ENCODE data around the gene SPARCL1. TPM values are rescaled to one million over a fixed set of nuclear protein-coding genes. Genes with fewer than 3 reads are reported as not detected.

Gene SPARCL1
- total and polyA plus RNA-seq, 2 donors: 783 to 1,320 TPM

DNA sequence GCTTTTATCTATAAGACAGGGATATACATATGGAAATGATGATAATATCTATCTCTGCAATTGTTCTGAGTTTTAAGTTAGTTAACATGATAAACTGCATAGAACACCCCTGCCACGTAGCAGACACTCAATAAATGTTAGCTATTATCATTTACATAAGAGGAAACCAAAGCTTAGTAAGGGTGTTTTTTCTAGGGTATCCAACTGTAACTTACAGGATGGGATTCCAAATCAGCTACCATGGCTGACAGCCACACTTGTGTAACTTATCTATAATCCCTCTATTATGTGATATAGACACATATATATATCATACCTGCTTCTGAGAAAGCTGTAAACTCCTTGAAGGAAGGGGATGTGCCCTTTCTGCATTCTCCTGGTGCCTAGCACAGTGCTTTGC lies 1.1 kb upstream of the SPARCL1 start:
- 19% methylated on average over 1 of the region's 1 CpG for WGBS

DNA sequence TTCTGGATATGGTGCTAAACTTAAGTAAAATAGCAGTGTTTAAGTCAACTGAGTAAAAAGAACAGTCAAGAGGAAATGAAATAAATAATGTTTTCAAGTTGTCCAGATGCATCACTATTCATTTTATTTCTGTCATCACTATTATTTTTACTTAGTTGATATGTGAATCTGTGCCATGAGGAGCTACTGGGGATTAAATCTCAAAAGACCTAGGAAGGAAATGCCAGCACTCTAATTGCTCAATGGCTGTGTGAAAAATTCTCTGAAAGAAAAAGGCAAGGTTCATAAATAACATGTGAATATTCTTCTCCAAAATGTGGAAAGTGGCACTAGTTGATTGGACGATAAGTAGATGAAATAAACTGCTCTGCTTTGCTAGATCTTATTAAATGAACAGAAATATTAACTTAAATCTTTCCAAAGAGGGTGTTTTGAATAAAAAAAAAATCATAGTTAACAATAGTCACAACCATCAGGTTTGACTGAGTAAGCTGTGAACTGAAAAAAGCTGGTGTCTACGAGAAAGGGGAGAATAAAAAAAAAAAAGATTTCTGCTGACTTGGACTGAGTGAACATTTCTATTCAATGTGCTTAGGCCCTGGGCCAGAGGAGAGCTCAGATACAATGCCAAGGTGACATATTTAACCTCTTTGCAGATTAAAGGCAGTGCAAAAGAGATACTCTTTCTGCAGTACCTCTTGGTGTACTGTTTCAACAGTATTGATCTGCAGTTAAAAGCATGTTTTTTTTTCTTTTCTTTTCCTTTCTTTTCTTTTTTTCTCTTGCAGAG lies 1.6 kb downstream of the SPARCL1 start:
- H3K4me3 ChIP-seq (ENCODE audit: low read depth, low read length): peak overlapping the region; percentile 59
- H3K36me3 ChIP-seq (ENCODE audit: insufficient read depth): peaks cover 2% of the 10 kb centered on the region
- no peaks in the 10 kb centered on the region for H3K4me1 ChIP-seq (ENCODE audit: insufficient read depth)
- H3K27ac ChIP-seq (ENCODE audit: low read depth): peak overlapping the region; percentile 84
- DNase-seq (ENCODE audit: extremely low spot score): no peak
- 7% methylated on average over 2 of the region's 2 CpGs for WGBS

More for the DNA sequence above, 1.1 kb upstream of the SPARCL1 start:
- no peak for DNase-seq (ENCODE audit: extremely low spot score)
- Histone ChIP-seq H3K4me1 (ENCODE audit: insufficient read depth) (no peaks in the 10 kb centered on the region), H3K4me3 (ENCODE audit: low read depth, low read length) (no peak overlapping the region), H3K27ac (ENCODE audit: low read depth) (peak overlapping the region; percentile 52), H3K36me3 (ENCODE audit: insufficient read depth) (no peaks in the 10 kb centered on the region)

DNA sequence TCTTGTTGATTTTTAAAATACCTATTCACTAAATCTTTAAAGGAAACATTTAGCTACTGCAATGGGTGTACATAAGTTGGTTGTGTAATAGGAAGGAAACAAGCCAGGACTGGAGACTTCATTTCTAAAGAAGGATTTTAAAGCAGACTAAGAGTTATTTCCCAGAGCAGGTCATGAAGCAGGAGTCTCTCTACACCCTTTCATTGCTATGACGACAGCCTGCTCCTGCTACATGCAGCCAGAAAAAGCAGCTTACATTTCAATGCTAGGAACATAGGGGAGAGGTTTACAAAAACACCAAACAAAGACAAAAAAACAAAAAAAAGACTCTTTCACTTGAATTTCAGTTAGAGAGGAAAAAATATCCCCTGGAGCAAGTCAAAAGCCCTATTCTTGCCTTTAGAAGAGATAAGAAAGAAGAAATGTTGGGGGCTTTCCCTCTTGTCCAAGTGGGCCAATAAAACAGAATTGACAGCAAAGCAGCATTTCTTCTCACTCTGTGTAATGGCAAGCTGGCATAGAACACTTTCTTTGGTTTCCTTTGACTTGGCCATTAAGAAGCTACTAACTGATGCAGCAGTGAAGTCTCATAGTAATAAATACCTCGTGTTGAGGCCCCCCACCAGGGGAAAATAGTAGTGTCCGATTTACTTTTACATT lies 3.4 kb downstream of the SPARCL1 start:
- Histone ChIP-seq H3K4me3 (ENCODE audit: low read depth, low read length) (peak overlapping the region; percentile 59), H3K4me1 (ENCODE audit: insufficient read depth) (peaks cover 1% of the 10 kb centered on the region), H3K27ac (ENCODE audit: low read depth) (peak overlapping the region; percentile 84), H3K36me3 (ENCODE audit: insufficient read depth) (peaks cover 2% of the 10 kb centered on the region)
- no peak for DNase-seq (ENCODE audit: extremely low spot score)
- 8% methylated on average over 3 of the region's 3 CpGs for WGBS

DNA sequence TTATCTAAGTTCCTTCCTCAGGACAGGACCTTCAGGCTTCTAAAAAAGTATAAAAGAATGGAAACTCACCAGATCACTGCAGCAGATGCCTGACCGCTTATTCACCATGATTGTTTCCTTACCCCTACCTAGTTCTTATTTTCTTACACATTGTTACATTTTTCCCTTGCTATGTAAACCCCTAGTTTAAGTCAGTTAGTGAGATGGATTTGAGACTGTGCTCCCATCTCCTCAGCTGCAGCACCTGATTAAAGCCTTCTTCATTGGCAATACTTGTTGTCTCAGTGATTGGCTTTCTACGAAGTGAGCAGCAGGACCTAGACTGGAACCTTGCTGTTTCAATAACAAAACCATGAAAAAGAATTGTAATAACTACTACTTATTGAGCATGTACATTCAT lies 4.7 kb downstream of the SPARCL1 start:
- peaks cover 2% of the 10 kb centered on the region for H3K36me3 ChIP-seq (ENCODE audit: insufficient read depth)
- no peak overlapping the region for H3K27ac ChIP-seq (ENCODE audit: low read depth)
- peak overlapping the region; percentile 6 for H3K4me3 ChIP-seq (ENCODE audit: low read depth, low read length)
- DNase-seq (ENCODE audit: extremely low spot score): no peak
- 47% methylated on average over 2 of the region's 2 CpGs for WGBS
- peaks cover 1% of the 10 kb centered on the region for H3K4me1 ChIP-seq (ENCODE audit: insufficient read depth)

DNA sequence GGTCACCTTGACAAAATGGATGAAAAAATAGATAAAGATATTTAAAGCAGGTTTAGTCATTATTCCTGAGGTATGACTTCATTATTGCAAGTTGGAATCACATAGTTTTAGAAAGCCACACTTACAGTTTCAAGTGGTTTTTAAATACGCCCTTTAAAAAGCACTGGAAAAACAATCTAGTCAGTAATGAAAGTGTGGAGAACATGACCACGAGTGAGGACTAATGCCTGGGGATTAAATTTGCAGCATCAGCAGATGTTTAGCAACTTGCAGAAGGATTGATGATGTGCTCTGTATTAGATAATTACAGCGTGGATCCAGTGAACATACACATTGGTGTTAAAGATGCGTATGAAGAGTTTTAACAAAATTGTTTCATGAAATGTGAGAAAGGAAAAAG lies 5.9 kb downstream of the SPARCL1 start:
- H3K4me3 ChIP-seq (ENCODE audit: low read depth, low read length): no peak overlapping the region
- DNase-seq (ENCODE audit: extremely low spot score): no peak
- peaks cover 2% of the 10 kb centered on the region for H3K36me3 ChIP-seq (ENCODE audit: insufficient read depth)
- peak overlapping the region; percentile 23 for H3K27ac ChIP-seq (ENCODE audit: low read depth)
- peaks cover 1% of the 10 kb centered on the region for H3K4me1 ChIP-seq (ENCODE audit: insufficient read depth)
- 61% methylated on average over 4 of the region's 4 CpGs for WGBS

GRCh38 chr4:87521757-87522374 lies 7.3 kb downstream of the SPARCL1 start:
- Histone ChIP-seq H3K4me1 (ENCODE audit: insufficient read depth) (peaks cover 1% of the 10 kb centered on the region), H3K27ac (ENCODE audit: low read depth) (peak overlapping the region; percentile 89), H3K36me3 (ENCODE audit: insufficient read depth) (peaks cover 2% of the 10 kb centered on the region), H3K4me3 (ENCODE audit: low read depth, low read length) (no peak overlapping the region)
- DNase-seq (ENCODE audit: extremely low spot score): no peak
- WGBS: 16% methylated on average over 3 of the region's 3 CpGs

DNA sequence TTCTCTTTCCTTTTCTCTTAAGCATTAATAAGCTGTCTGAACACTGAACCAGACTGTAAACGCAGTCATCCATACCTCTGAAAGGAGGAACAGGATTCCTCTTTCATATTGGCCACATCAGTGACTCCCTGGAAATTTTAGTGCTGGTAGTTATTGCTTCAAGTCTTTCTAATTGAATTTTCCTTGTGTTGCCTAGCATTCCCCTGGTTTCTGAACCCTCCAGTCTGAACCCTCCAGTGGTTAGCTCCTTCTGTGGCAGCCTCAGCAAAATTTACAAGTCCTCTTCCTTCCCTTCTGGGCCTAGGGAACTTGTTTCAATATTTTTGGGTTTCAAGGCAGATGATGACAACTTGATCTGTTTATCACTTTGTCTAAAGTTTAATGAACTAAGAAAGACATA lies 7.9 kb downstream of the SPARCL1 start:
- Histone ChIP-seq H3K36me3 (ENCODE audit: insufficient read depth) (peaks cover 2% of the 10 kb centered on the region), H3K4me3 (ENCODE audit: low read depth, low read length) (no peak overlapping the region), H3K27ac (ENCODE audit: low read depth) (peak overlapping the region; percentile 89), H3K4me1 (ENCODE audit: insufficient read depth) (peaks cover 1% of the 10 kb centered on the region)
- DNase-seq (ENCODE audit: extremely low spot score): no peak
- 46% methylated on average over 1 of the region's 1 CpG for WGBS

- DNase-seq (ENCODE audit: extremely low spot score): no peak
- WGBS: 90% methylated on average over 2 of the region's 2 CpGs
- no peaks in the 10 kb centered on the region for H3K36me3 ChIP-seq (ENCODE audit: insufficient read depth)
- H3K4me1 ChIP-seq (ENCODE audit: insufficient read depth): peaks cover 1% of the 10 kb centered on the region
- no peak overlapping the region for H3K27ac ChIP-seq (ENCODE audit: low read depth)
- H3K4me3 ChIP-seq (ENCODE audit: low read depth, low read length): no peak overlapping the region
These were observed 11.6 kb downstream of the SPARCL1 start for GRCh38 chr4:87517621-87518020.

GRCh38 chr4:87516683-87517082 lies 12.5 kb downstream of the SPARCL1 start:
- H3K4me1 ChIP-seq (ENCODE audit: insufficient read depth): peaks cover 1% of the 10 kb centered on the region
- no peak overlapping the region for H3K4me3 ChIP-seq (ENCODE audit: low read depth, low read length)
- no peak for DNase-seq (ENCODE audit: extremely low spot score)
- no peak overlapping the region for H3K27ac ChIP-seq (ENCODE audit: low read depth)
- H3K36me3 ChIP-seq (ENCODE audit: insufficient read depth): no peaks in the 10 kb centered on the region
- WGBS: 65% methylated on average over 3 of the region's 3 CpGs

GRCh38 chr4:87512400-87512799 lies 16.8 kb downstream of the SPARCL1 start:
- DNase-seq (ENCODE audit: extremely low spot score): no peak
- Histone ChIP-seq H3K36me3 (ENCODE audit: insufficient read depth) (no peaks in the 10 kb centered on the region), H3K27ac (ENCODE audit: low read depth) (no peak overlapping the region), H3K4me3 (ENCODE audit: low read depth, low read length) (no peak overlapping the region), H3K4me1 (ENCODE audit: insufficient read depth) (no peaks in the 10 kb centered on the region)
- WGBS: 54% methylated on average over 1 of the region's 1 CpG

DNA sequence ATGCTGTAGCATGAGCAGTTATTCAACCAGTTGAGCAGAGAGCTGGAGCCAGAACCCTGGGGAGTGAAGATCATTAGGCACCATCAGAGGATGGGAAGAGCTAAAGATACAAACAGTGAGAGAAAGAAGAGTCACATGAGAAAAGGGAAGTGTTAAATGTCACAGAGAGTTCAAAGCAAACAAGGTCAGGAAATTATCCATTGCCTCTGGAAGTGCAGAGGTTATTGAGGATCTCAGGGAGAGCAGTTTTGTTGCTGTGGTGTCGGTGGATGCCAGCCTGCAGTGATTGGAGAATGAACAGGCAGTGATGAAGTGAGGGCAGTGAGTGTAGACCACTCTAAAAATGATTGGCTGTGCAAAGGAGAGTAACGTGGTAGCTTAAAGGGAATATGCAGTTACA lies 17.7 kb downstream of the SPARCL1 start:
- H3K4me3 ChIP-seq (ENCODE audit: low read depth, low read length): no peak overlapping the region

GRCh38 chr4:87510747-87511146 lies 18.4 kb downstream of the SPARCL1 start:
- DNase-seq (ENCODE audit: extremely low spot score): no peak
- no peaks in the 10 kb centered on the region for H3K4me1 ChIP-seq (ENCODE audit: insufficient read depth)
- H3K27ac ChIP-seq (ENCODE audit: low read depth): no peak overlapping the region
- 95% methylated on average over 17 of the region's 17 CpGs for WGBS
- no peaks in the 10 kb centered on the region for H3K36me3 ChIP-seq (ENCODE audit: insufficient read depth)
- no peak overlapping the region for H3K4me3 ChIP-seq (ENCODE audit: low read depth, low read length)

More for the DNA sequence above, 17.7 kb downstream of the SPARCL1 start:
- Histone ChIP-seq H3K36me3 (ENCODE audit: insufficient read depth) (no peaks in the 10 kb centered on the region), H3K27ac (ENCODE audit: low read depth) (no peak overlapping the region), H3K4me1 (ENCODE audit: insufficient read depth) (no peaks in the 10 kb centered on the region)
- 63% methylated on average over 2 of the region's 2 CpGs for WGBS
- no peak for DNase-seq (ENCODE audit: extremely low spot score)

DNA sequence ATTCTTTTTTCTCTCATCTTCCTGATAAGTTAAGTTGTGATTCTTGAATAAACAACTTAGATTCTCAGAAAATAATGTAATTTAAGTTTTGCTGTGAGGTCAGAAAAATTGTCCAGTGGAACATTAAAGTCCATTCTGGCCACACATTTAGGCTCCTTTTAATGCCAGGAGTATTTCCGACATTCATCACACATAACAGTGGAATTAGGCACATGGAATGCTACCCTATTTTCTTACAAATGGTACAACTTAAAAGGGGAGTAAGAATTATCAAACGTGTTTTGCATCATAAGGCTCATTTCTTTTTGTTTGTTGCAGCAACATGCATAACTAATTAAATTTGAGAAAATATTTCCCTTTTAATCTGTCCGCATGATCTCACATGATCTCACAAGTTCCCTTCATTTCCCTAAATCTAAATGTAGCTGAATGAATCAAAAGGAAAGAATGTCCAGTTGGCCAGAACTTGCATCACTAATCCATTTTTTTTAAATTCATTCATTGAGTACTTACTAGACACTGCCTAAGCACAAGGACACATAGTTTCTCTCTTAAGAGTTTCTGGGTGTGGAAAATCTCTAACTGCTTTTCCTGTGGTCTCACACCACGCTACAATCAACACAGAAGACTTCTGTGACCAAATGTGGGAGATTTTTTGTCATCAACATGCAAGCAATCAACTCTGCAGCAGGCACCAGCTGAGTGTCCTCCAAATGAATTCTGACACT lies 22.0 kb downstream of the SPARCL1 start:
- no peak overlapping the region for H3K27ac ChIP-seq (ENCODE audit: low read depth)
- H3K4me3 ChIP-seq (ENCODE audit: low read depth, low read length): no peak overlapping the region
- H3K36me3 ChIP-seq (ENCODE audit: insufficient read depth): no peaks in the 10 kb centered on the region
- 50% methylated on average over 4 of the region's 4 CpGs for WGBS
- no peak for DNase-seq (ENCODE audit: extremely low spot score)
- no peaks in the 10 kb centered on the region for H3K4me1 ChIP-seq (ENCODE audit: insufficient read depth)
